ENCODE results near the gene ERMAP. TPM values are rescaled to one million over a fixed set of nuclear protein-coding genes. Genes with fewer than 3 reads are reported as not detected.

ERMAP gene
- total and polyA plus RNA-seq, 9 of the 15 experiments (the other 6 are each of a cell fraction or from before 2014, with no cell fraction given): 8.0 to 31.4 (median 22.5) TPM

- TF ChIP-seq ZNF407 (IDR thresholded peaks at IDR 0.05; ENCODE audit: low read depth): peak; percentile 87
- peak; percentile 97 for TF ChIP-seq NFYB (IDR thresholded peaks at IDR 0.05; ENCODE audit: extremely low read depth, insufficient read length)
- TF ChIP-seq PHF21A (IDR thresholded peaks at IDR 0.05; ENCODE audit: borderline replicate concordance, low read depth): peak; percentile 45; the same call in 1 of the 2 replicates
- no peak for TF ChIP-seq ZBTB34 (CRISPR knock-in tag; IDR thresholded peaks at IDR 0.05)
- TF ChIP-seq RNF2 (IDR thresholded peaks at IDR 0.05): peak; percentile 82; the same call in 1 of the 2 replicates
- peak; percentile 38 for TF ChIP-seq ETV5 (CRISPR knock-in tag; IDR thresholded peaks at IDR 0.05; ENCODE audit: low read depth)
- 0 out of 2 replicates have a peak, but pooled peaks have one; percentile 30 for TF ChIP-seq ZNF347 (CRISPR knock-in tag; IDR thresholded peaks at IDR 0.05; ENCODE audit: low read depth)
Measured at GRCh38 chr1:42846257-42847110, 29.6 kb downstream of the ERMAP start, which contains the start of gene ZNF691 (continued).

Data from K562 (cell line).